Loucy (cell line): ENCODE data around the gene CDH15.

Experiments used
- H2AFZ ChIP-seq: fragments of 200-600 bp; sonication (generic); 2 replicates; pipeline ENCODE4 v1.6.0; 2016; ENCODE audit warnings: antibody characterized with exemption, mild to moderate bottlenecking, low read length, moderate library complexity
- H3F3A ChIP-seq: fragments of 200-600 bp; 2 replicates; pipeline ENCODE4 v1.6.0; 2016; ENCODE audit warnings: antibody characterized with exemption, low read depth, mild to moderate bottlenecking
- H3K27me3 ChIP-seq: fragments of 200-600 bp; sonication (generic); 2 replicates; pipeline ENCODE4 v1.6.1; 2014; ENCODE audit warnings: low read length, mild to moderate bottlenecking; ENCODE audit not compliant: insufficient read depth, poor library complexity, severe bottlenecking
- H3K36me3 ChIP-seq: fragments of 200-600 bp; sonication (generic); 2 replicates; pipeline ENCODE4 v1.6.1; 2016; ENCODE audit warnings: low read length; ENCODE audit not compliant: insufficient read depth
- H3K4me1 ChIP-seq: fragments of 200-600 bp; sonication (generic); 2 replicates; pipeline ENCODE4 v1.5.1; 2014; ENCODE audit warnings: low read length, mild to moderate bottlenecking; ENCODE audit not compliant: insufficient read depth, poor library complexity, severe bottlenecking
- H3K4me2 ChIP-seq: fragments of 200-600 bp; sonication (generic); 2 replicates; pipeline ENCODE4 v1.6.0; 2014; ENCODE audit warnings: antibody characterized with exemption, low read length, low read depth, mild to moderate bottlenecking; ENCODE audit not compliant: poor library complexity, severe bottlenecking
- H3K4me3 ChIP-seq: fragments of 200-600 bp; sonication (generic); 2 replicates; pipeline ENCODE4 v1.5.1; 2014; ENCODE audit warnings: low read length, mild to moderate bottlenecking, mixed read lengths; ENCODE audit not compliant: poor library complexity, severe bottlenecking
- H3K79me2 ChIP-seq: fragments of 200-600 bp; sonication (generic); 2 replicates; pipeline ENCODE4 v1.6.1; 2014; ENCODE audit warnings: low read length; ENCODE audit not compliant: insufficient read depth
- H3K9ac ChIP-seq: fragments of 200-600 bp; sonication (generic); 2 replicates; pipeline ENCODE4 v1.6.0; 2014; ENCODE audit warnings: mild to moderate bottlenecking, low read depth, low read length, moderate library complexity; ENCODE audit not compliant: poor library complexity, severe bottlenecking
- H3K9me2 ChIP-seq: fragments of 200-600 bp; sonication (generic); replicated peaks from 2 replicates; pipeline ENCODE4 v1.6.1; 2016; ENCODE audit warnings: low read depth, low read length, mixed read lengths
- H3K9me3 ChIP-seq: fragments of 200-600 bp; sonication (generic); 2 replicates; pipeline ENCODE4 v1.6.1; 2014; ENCODE audit warnings: mild to moderate bottlenecking, antibody characterized with exemption, low read length, low read depth; ENCODE audit not compliant: insufficient read depth
- H4K20me1 ChIP-seq: fragments of 200-600 bp; sonication (generic); 2 replicates; pipeline ENCODE4 v1.6.0; 2014; ENCODE audit warnings: antibody characterized with exemption, low read length, mild to moderate bottlenecking; ENCODE audit not compliant: insufficient read depth, poor library complexity, severe bottlenecking
- CTCF ChIP-seq: fragments of 200-600 bp; sonication (generic); conservative IDR thresholded peaks from 2 replicates; pipeline ENCODE4 v1.5.1; 2014; ENCODE audit warnings: mild to moderate bottlenecking, antibody characterized with exemption, low read length
- EZH2phosphoT487 ChIP-seq: fragments of 200-600 bp; IDR thresholded peaks from 2 replicates; pipeline ENCODE4 v1.6.1; 2018; ENCODE audit warnings: antibody characterized with exemption, mild to moderate bottlenecking, moderate library complexity, borderline replicate concordance

The CDH15 gene

GRCh38 chr16:89140981-89141883, 30.3 kb upstream of the CDH15 start:
- Histone ChIP-seq H3K4me1 (no peaks in the 10 kb centered on the region), H4K20me1 (no peaks in the 10 kb centered on the region), H3K9ac (no peak overlapping the region), H3K9me3 (no peaks in the 10 kb centered on the region), H2AFZ (no peak overlapping the region), H3K36me3 (no peaks in the 10 kb centered on the region), H3F3A (no peaks in the 10 kb centered on the region), H3K4me2 (no peak overlapping the region), H3K9me2 (no peaks in the 10 kb centered on the region), H3K27me3 (no peaks in the 10 kb centered on the region), H3K4me3 (no peak overlapping the region), H3K79me2 (no peaks in the 10 kb centered on the region)
- no peak for TF ChIP-seq CTCF
- TF ChIP-seq EZH2phosphoT487: no peak

GRCh38 chr16:89141884-89142267, 29.7 kb upstream of the CDH15 start:
- Histone ChIP-seq H3K9me3 (no peaks in the 10 kb centered on the region), H3K36me3 (no peaks in the 10 kb centered on the region), H3K4me2 (no peak overlapping the region), H2AFZ (no peak overlapping the region), H3K79me2 (no peaks in the 10 kb centered on the region), H3K4me1 (no peaks in the 10 kb centered on the region), H3K4me3 (no peak overlapping the region), H3F3A (no peaks in the 10 kb centered on the region), H3K27me3 (no peaks in the 10 kb centered on the region), H3K9me2 (no peaks in the 10 kb centered on the region), H3K9ac (no peak overlapping the region), H4K20me1 (no peaks in the 10 kb centered on the region)
- TF ChIP-seq CTCF (no peak), EZH2phosphoT487 (no peak)

GRCh38 chr16:89142474-89143195, 28.9 kb upstream of the CDH15 start:
- H3K9ac ChIP-seq: no peak overlapping the region
- H3K4me1 ChIP-seq: no peaks in the 10 kb centered on the region
- no peak overlapping the region for H3K4me2 ChIP-seq
- H3K9me3 ChIP-seq: no peaks in the 10 kb centered on the region
- no peak overlapping the region for H2AFZ ChIP-seq
- H3K79me2 ChIP-seq: no peaks in the 10 kb centered on the region
- no peak for TF ChIP-seq CTCF
- TF ChIP-seq EZH2phosphoT487: no peak
- no peaks in the 10 kb centered on the region for H4K20me1 ChIP-seq
- H3K36me3 ChIP-seq: no peaks in the 10 kb centered on the region
- H3K9me2 ChIP-seq: no peaks in the 10 kb centered on the region
- no peaks in the 10 kb centered on the region for H3F3A ChIP-seq
- H3K4me3 ChIP-seq: no peak overlapping the region
- H3K27me3 ChIP-seq: no peaks in the 10 kb centered on the region
